H9 (cell line): ENCODE data around the gene LRP1B. TPM values are rescaled to one million over a fixed set of nuclear protein-coding genes. Genes with fewer than 3 reads are reported as not detected.

Source experiments
- DNase-seq: peaks from one replicate; pipeline ENCODE4 v3.0.0-alpha.2; 2017
- H2AFZ ChIP-seq: one replicate; pipeline ENCODE4 v1.6.1; 2013; ENCODE audit warnings: mild to moderate bottlenecking, low read length, control low read depth, moderate library complexity
- H2AK5ac ChIP-seq: 2 replicates; pipeline ENCODE4 v1.6.1; 2013; ENCODE audit warnings: low read length, control low read depth, mixed read lengths; ENCODE audit not compliant: insufficient read length
- H2BK120ac ChIP-seq: one replicate; pipeline ENCODE4 v1.6.1; 2013; ENCODE audit warnings: low read depth, mild to moderate bottlenecking, low read length, control low read depth, inconsistent platforms; ENCODE audit not compliant: poor library complexity, severe bottlenecking
- H2BK12ac ChIP-seq: 2 replicates; pipeline ENCODE4 v1.6.1; 2013; ENCODE audit warnings: low read length, control low read depth, mixed read lengths, low read depth; ENCODE audit not compliant: insufficient read length
- H2BK15ac ChIP-seq: 2 replicates; pipeline ENCODE4 v1.6.1; 2013; ENCODE audit warnings: low read depth, low read length, control low read depth
- H2BK20ac ChIP-seq: one replicate; pipeline ENCODE4 v1.6.1; 2013; ENCODE audit warnings: low read depth, mild to moderate bottlenecking, low read length, control low read depth, inconsistent platforms; ENCODE audit not compliant: poor library complexity, severe bottlenecking
- H2BK5ac ChIP-seq: 2 replicates; pipeline ENCODE4 v1.6.1; 2013; ENCODE audit warnings: low read length, control low read depth, mixed read lengths; ENCODE audit not compliant: insufficient read length
- H3K14ac ChIP-seq: 2 replicates; pipeline ENCODE4 v1.6.1; 2013; ENCODE audit warnings: low read length, control low read depth; ENCODE audit not compliant: insufficient read depth
- H3K18ac ChIP-seq: 2 replicates; pipeline ENCODE4 v1.6.1; 2013; ENCODE audit warnings: low read depth, mild to moderate bottlenecking, mixed read lengths, low read length, control low read depth; ENCODE audit not compliant: insufficient read length
- H3K23ac ChIP-seq: 2 replicates; pipeline ENCODE4 v1.6.1; 2013; ENCODE audit warnings: low read length, control low read depth, mixed read lengths, low read depth; ENCODE audit not compliant: insufficient read length
- H3K23me2 ChIP-seq: 2 replicates; pipeline ENCODE4 v1.6.1; 2013; ENCODE audit warnings: low read depth, mild to moderate bottlenecking, mixed read lengths, low read length, control low read depth; ENCODE audit not compliant: insufficient read length, poor library complexity, severe bottlenecking
- H3K27ac ChIP-seq: 2 replicates; pipeline ENCODE4 v1.5.1; 2013; ENCODE audit warnings: low read length, control low read depth, mixed read lengths, low read depth; ENCODE audit not compliant: insufficient read length
- H3K27me3 ChIP-seq: 2 replicates; pipeline ENCODE4 v1.6.1; 2013; ENCODE audit warnings: low read length, control low read depth, inconsistent platforms; ENCODE audit not compliant: insufficient read depth
- H3K4ac ChIP-seq: 2 replicates; pipeline ENCODE4 v1.6.1; 2013; ENCODE audit warnings: low read depth, mild to moderate bottlenecking, control low read depth, inconsistent platforms, low read length, moderate library complexity
- H3K4me1 ChIP-seq: 2 replicates; pipeline ENCODE4 v1.6.1; 2013; ENCODE audit warnings: low read length, control low read depth, inconsistent platforms; ENCODE audit not compliant: insufficient read depth
- H3K4me2 ChIP-seq: 2 replicates; pipeline ENCODE4 v1.6.1; 2013; ENCODE audit warnings: low read length, control low read depth, mixed read lengths; ENCODE audit not compliant: insufficient read length, insufficient read depth
- H3K56ac ChIP-seq: 2 replicates; pipeline ENCODE4 v1.6.1; 2013; ENCODE audit warnings: low read depth, mild to moderate bottlenecking, mixed read lengths, low read length, control low read depth; ENCODE audit not compliant: insufficient read length
- H3K79me1 ChIP-seq: 2 replicates; pipeline ENCODE4 v1.6.1; 2013; ENCODE audit warnings: low read depth, mild to moderate bottlenecking, moderate library complexity, low read length, control low read depth, inconsistent platforms; ENCODE audit not compliant: insufficient read depth, poor library complexity, severe bottlenecking
- H3K79me2 ChIP-seq: 2 replicates; pipeline ENCODE4 v1.6.1; 2013; ENCODE audit warnings: low read length, control low read depth, inconsistent platforms; ENCODE audit not compliant: insufficient read depth
- H3K9ac ChIP-seq: 2 replicates; pipeline ENCODE4 v1.6.1; 2013; ENCODE audit warnings: low read length, control low read depth, mixed read lengths; ENCODE audit not compliant: insufficient read length; ENCODE audit errors: extremely low read depth
- H3K9me3 ChIP-seq: one replicate; pipeline ENCODE4 v1.6.1; 2013; ENCODE audit warnings: low read depth, low read length, inconsistent platforms; ENCODE audit not compliant: control insufficient read depth
- H3T11ph ChIP-seq: one replicate; pipeline ENCODE4 v1.6.1; 2013; ENCODE audit warnings: mild to moderate bottlenecking, low read length, control low read depth, inconsistent platforms
- H4K20me1 ChIP-seq: one replicate; pipeline ENCODE4 v1.6.1; 2013; ENCODE audit not compliant: control insufficient read depth, insufficient read length, insufficient read depth
- H4K5ac ChIP-seq: 2 replicates; pipeline ENCODE4 v1.6.1; 2013; ENCODE audit warnings: low read depth, mild to moderate bottlenecking, mixed read lengths, low read length, control low read depth; ENCODE audit not compliant: insufficient read length
- H4K8ac ChIP-seq: replicated peaks from 2 replicates; pipeline ENCODE4 v1.6.1; 2013; ENCODE audit warnings: low read length, control low read depth, mixed read lengths, low read depth; ENCODE audit not compliant: insufficient read length
- H4K91ac ChIP-seq: 2 replicates; pipeline ENCODE4 v1.6.1; 2013; ENCODE audit warnings: low read depth, mild to moderate bottlenecking, moderate library complexity, mixed read lengths, low read length, control low read depth; ENCODE audit not compliant: insufficient read length
- H3K27ac Mint-ChIP-seq, 3 experiments: 2 replicates in 2 of 3; 3 replicates in 1 of 3; pipeline ENCODE4 v1.8.0; 2020 to 2021; ENCODE audit warnings: mixed read lengths in 3 of 3, mild to moderate bottlenecking in 1 of 3, moderate library complexity in 1 of 3
- H3K27me3 Mint-ChIP-seq: 2 replicates; pipeline ENCODE4 v1.8.0; 2021; ENCODE audit warnings: low read depth, mild to moderate bottlenecking, moderate library complexity, mixed read lengths
- H3K36me3 Mint-ChIP-seq, 3 experiments: 2 replicates in 2 of 3; 3 replicates in 1 of 3; pipeline ENCODE4 v1.8.0; 2020 to 2021; ENCODE audit warnings: low read depth in 3 of 3, mixed read lengths in 3 of 3; ENCODE audit not compliant: insufficient read depth in 1 of 3
- H3K4me1 Mint-ChIP-seq, 2 experiments: 2 replicates each; pipeline ENCODE4 v1.8.0; 2020; ENCODE audit warnings: mixed read lengths in 2 of 2
- H3K4me3 Mint-ChIP-seq, 2 experiments: 2 replicates in 1 of 2; 3 replicates in 1 of 2; pipeline ENCODE4 v1.8.0; 2020 to 2021; ENCODE audit warnings: mild to moderate bottlenecking in 2 of 2, mixed read lengths in 2 of 2, moderate library complexity in 1 of 2
- H3K9me3 Mint-ChIP-seq, 2 experiments: 2 replicates in 1 of 2; 3 replicates in 1 of 2; pipeline ENCODE4 v1.8.0; 2020; ENCODE audit warnings: mild to moderate bottlenecking in 2 of 2, mixed read lengths in 2 of 2, moderate library complexity in 1 of 2
- WGBS: extraction: QIAGEN DNeasy Blood & Tissue Kit; methylation state at CpG from one replicate; pipeline ENCODE4 v1.1.7; 2013; ENCODE audit warnings: missing lambda C conversion rate, low lambda C conversion rate, mixed read lengths; ENCODE audit not compliant: insufficient read length; ENCODE audit errors: extremely low coverage; 5-methylcytosine and 5-hydroxymethylcytosine counted together
- total RNA-seq: library from RNA; stranded (reverse); gene quantifications from 2 replicates; pipeline ENCODE4 v1.2.1, GENCODE V29; 2021
- TF ChIP-seq, protein P1 (sequence below): fragments of 200-600 bp; sonication (generic); conservative IDR thresholded peaks from 3 replicates; pipeline ENCODE4 v1.8.0; 2021; ENCODE audit warnings: antibody characterized with exemption, mild to moderate bottlenecking

Gene LRP1B
- total RNA-seq, 1 experiment from 2014 or later = not detected

DNA sequence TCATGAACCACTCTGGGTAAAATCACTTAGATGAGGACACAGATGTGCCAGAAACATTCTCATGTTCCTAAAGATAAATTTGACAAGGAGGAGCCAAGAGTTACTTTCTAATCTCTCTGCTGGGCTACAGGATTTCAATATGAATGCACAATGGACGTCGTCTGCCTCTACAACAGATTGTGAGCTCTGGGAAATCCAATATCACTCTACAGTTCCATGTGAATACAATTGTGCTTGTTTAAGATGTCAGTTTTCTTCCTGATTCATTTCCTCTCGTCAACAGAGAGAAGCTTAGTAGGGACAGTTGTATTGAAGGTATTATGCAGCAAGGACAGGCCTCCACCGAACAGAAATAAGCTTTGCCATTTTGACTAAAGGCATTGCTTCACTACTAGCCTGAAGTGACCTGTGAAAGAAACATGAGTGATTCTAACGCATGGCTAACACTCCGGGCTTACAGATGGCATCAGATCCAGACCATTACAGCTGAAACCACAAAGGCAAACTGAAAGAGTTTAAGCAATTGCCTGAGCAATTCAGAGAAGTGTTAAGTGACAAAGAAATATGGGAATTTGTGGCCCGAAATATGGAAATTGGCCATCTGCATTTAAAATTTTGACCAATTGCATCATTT, 1591.5 kb downstream of the LRP1B start:
- no peak overlapping the region for H3T11ph ChIP-seq
- H3K9me3 Mint-ChIP-seq = no peaks in the 10 kb centered on the region
- H2AK5ac ChIP-seq = no peak overlapping the region
- no peak overlapping the region for H3K56ac ChIP-seq
- no peaks in the 10 kb centered on the region for H3K79me2 ChIP-seq
- H2BK120ac ChIP-seq = no peak overlapping the region
- no peaks in the 10 kb centered on the region for H3K9me3 ChIP-seq
- no peaks in the 10 kb centered on the region for H3K36me3 Mint-ChIP-seq
- H3K9ac ChIP-seq = no peak overlapping the region
- TF ChIP-seq, protein P1, sequence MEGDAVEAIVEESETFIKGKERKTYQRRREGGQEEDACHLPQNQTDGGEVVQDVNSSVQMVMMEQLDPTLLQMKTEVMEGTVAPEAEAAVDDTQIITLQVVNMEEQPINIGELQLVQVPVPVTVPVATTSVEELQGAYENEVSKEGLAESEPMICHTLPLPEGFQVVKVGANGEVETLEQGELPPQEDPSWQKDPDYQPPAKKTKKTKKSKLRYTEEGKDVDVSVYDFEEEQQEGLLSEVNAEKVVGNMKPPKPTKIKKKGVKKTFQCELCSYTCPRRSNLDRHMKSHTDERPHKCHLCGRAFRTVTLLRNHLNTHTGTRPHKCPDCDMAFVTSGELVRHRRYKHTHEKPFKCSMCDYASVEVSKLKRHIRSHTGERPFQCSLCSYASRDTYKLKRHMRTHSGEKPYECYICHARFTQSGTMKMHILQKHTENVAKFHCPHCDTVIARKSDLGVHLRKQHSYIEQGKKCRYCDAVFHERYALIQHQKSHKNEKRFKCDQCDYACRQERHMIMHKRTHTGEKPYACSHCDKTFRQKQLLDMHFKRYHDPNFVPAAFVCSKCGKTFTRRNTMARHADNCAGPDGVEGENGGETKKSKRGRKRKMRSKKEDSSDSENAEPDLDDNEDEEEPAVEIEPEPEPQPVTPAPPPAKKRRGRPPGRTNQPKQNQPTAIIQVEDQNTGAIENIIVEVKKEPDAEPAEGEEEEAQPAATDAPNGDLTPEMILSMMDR = no peak
- no peak overlapping the region for H3K14ac ChIP-seq
- no peak overlapping the region for H2BK20ac ChIP-seq
- H2BK15ac ChIP-seq = no peak overlapping the region
- no peak overlapping the region for H2AFZ ChIP-seq
- H3K27me3 ChIP-seq = no peaks in the 10 kb centered on the region
- no peak for DNase-seq
- no peak overlapping the region for H3K18ac ChIP-seq
- no peak overlapping the region for H3K27ac ChIP-seq
- no peak overlapping the region for H4K91ac ChIP-seq
- H3K23ac ChIP-seq = no peak overlapping the region
- no peak overlapping the region for H4K5ac ChIP-seq
- H3K79me1 ChIP-seq = no peaks in the 10 kb centered on the region
- H3K23me2 ChIP-seq = no peaks in the 10 kb centered on the region
- no peak overlapping the region for H3K4me2 ChIP-seq
- no peaks in the 10 kb centered on the region for H4K20me1 ChIP-seq
- WGBS = no CpG with 5 or more reads among the region's 7 CpGs
- no peak overlapping the region for H2BK12ac ChIP-seq
- no peak overlapping the region for H3K27ac Mint-ChIP-seq
- H2BK5ac ChIP-seq = no peak overlapping the region
- H3K4me3 Mint-ChIP-seq = no peak overlapping the region
- no peaks in the 10 kb centered on the region for H3K4me1 ChIP-seq
- H3K27me3 Mint-ChIP-seq = no peaks in the 10 kb centered on the region
- H3K4me1 Mint-ChIP-seq = peaks cover 4% of the 10 kb centered on the region in 2 experiments; a peak in 3 of 4 replicates
- no peak overlapping the region for H3K4ac ChIP-seq
- H4K8ac ChIP-seq = no peak overlapping the region
